HL-60 (cell line): ENCODE measurements around the gene TANC1.

Experiments used
- DNase-seq, 2 experiments: peaks; one replicate each; pipeline ENCODE4 v3.0.0-alpha.2; 2010 to 2020; ENCODE audit warnings: low read depth in 1 of 2, low spot score in 1 of 2
- H3K27ac ChIP-seq: fragments of 250-450 bp; sonication (Bioruptor Pico); replicated peaks from 2 replicates; pipeline ENCODE4 v1.5.1; 2020; ENCODE audit warnings: mild to moderate bottlenecking, moderate library complexity
- H3K27me3 ChIP-seq: fragments of 250-450 bp; sonication (Bioruptor Pico); 2 replicates; pipeline ENCODE4 v1.5.1; 2021; ENCODE audit warnings: mild to moderate bottlenecking, moderate library complexity; ENCODE audit not compliant: insufficient read depth, poor library complexity, severe bottlenecking
- H3K4me3 ChIP-seq: replicated peaks from 2 replicates; pipeline ENCODE4 v1.5.1; 2011; ENCODE audit warnings: mild to moderate bottlenecking, control low read depth, low read length; ENCODE audit not compliant: insufficient read depth
- GABPA ChIP-seq: IDR thresholded peaks from 2 replicates; pipeline ENCODE4 v1.6.1; 2012; ENCODE audit warnings: low read depth
- POLR2AphosphoS5 ChIP-seq: IDR thresholded peaks from 2 replicates; pipeline ENCODE4 v1.6.1; 2012; ENCODE audit warnings: low read depth
- REST ChIP-seq: IDR thresholded peaks from 2 replicates; pipeline ENCODE4 v1.6.1; 2012; ENCODE audit warnings: low read depth; ENCODE audit not compliant: insufficient replicate concordance
- SPI1 ChIP-seq: IDR thresholded peaks from 2 replicates; pipeline ENCODE4 v1.6.1; 2012; ENCODE audit warnings: low read depth, mild to moderate bottlenecking, borderline replicate concordance
- TF ChIP-seq, protein P1 (sequence below): IDR thresholded peaks from one replicate; pipeline ENCODE4 v1.5.1; 2011; ENCODE audit warnings: low read length, control low read depth, inconsistent platforms; ENCODE audit not compliant: insufficient read depth

TANC1 gene

GRCh38 chr2:158984604-158985135 is 16.2 kb downstream of the TANC1 start:
- no peak for DNase-seq
- H3K27me3 ChIP-seq = peaks cover 2% of the 10 kb centered on the region

DNA sequence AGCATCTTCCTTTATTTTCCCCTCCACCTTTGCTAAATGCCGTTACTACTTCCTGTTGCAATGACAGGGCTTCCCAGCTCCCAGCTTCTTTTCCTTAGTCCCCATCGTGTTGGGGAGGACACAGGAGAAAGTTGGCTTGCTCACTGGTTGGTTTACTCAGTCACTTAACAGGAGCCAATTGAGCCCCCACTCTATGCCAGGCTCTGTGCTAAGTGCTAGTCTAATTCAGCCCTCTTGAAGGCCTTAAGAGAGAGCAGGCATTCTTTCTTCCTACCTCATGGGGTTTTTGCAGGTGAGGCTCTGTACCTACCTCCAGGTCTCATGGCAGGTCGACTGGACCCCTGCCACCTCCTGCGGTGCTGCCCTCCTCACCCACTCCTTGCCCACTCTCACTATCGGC is 20.1 kb downstream of the TANC1 start:
- Histone ChIP-seq H3K27me3 (peaks cover 2% of the 10 kb centered on the region), H3K27ac (no peak overlapping the region), H3K4me3 (no peak overlapping the region)
- DNase-seq = no peak
- TF ChIP-seq GABPA (no peak), POLR2AphosphoS5 (no peak), REST (no peak), SPI1 (no peak)

More at GRCh38 chr2:158984604-158985135, 16.2 kb downstream of the TANC1 start:
- Histone ChIP-seq H3K4me3 (no peak overlapping the region), H3K27ac (no peak overlapping the region)
- TF ChIP-seq GABPA (no peak), POLR2AphosphoS5 (no peak)
- TF ChIP-seq, protein P1, sequence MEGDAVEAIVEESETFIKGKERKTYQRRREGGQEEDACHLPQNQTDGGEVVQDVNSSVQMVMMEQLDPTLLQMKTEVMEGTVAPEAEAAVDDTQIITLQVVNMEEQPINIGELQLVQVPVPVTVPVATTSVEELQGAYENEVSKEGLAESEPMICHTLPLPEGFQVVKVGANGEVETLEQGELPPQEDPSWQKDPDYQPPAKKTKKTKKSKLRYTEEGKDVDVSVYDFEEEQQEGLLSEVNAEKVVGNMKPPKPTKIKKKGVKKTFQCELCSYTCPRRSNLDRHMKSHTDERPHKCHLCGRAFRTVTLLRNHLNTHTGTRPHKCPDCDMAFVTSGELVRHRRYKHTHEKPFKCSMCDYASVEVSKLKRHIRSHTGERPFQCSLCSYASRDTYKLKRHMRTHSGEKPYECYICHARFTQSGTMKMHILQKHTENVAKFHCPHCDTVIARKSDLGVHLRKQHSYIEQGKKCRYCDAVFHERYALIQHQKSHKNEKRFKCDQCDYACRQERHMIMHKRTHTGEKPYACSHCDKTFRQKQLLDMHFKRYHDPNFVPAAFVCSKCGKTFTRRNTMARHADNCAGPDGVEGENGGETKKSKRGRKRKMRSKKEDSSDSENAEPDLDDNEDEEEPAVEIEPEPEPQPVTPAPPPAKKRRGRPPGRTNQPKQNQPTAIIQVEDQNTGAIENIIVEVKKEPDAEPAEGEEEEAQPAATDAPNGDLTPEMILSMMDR = no peak

DNA sequence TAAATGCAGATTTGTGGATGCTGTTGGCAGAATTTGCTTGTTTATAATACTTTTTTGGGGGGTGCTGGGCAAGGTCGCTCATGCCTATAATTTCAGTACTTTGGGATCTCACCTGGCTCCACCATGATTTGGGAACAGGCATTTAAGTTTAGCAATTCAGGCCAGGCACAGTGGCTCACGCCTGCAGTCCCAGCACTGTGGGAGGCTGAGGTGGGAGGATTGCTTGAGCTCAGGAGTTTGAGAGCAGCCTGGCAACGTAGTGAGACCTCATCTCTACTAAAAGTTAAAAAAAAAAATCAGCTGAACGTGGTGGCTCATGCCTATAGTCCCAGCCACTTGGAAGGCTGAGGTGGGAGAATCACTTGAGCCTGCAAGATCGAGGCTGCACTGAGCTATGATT is 20.7 kb downstream of the TANC1 start:
- TF ChIP-seq GABPA (no peak), POLR2AphosphoS5 (no peak), REST (no peak), SPI1 (no peak)
- TF ChIP-seq, protein P1 = no peak
- Histone ChIP-seq H3K4me3 (no peak overlapping the region), H3K27me3 (peaks cover 2% of the 10 kb centered on the region), H3K27ac (no peak overlapping the region)
- no peak for DNase-seq

GRCh38 chr2:158990397-158991214 is 22.2 kb downstream of the TANC1 start:
- H3K4me3 ChIP-seq = no peak overlapping the region
- no peak for DNase-seq

More at GRCh38 chr2:158990397-158991214, 22.2 kb downstream of the TANC1 start:
- Histone ChIP-seq H3K27ac (no peak overlapping the region), H3K27me3 (peaks cover 2% of the 10 kb centered on the region)
- TF ChIP-seq, protein P1 = no peak
- TF ChIP-seq GABPA = no peak
- TF ChIP-seq REST = no peak
- TF ChIP-seq POLR2AphosphoS5 = no peak
- TF ChIP-seq SPI1 = no peak
